Right renal pelvis (tissue), 4 donors: ENCODE results near the gene DYDC1. TPM values are rescaled to one million over a fixed set of nuclear protein-coding genes. Genes with fewer than 3 reads are reported as not detected.
"Not testable (repeated sequence)": the region's sequence is repeated elsewhere in the genome, so short reads cannot be mapped to it uniquely, and the experiment has no call there.

Experiments
- DNase-seq, 4 donors: peaks; one replicate each; pipeline ENCODE4 v3.0.0-alpha.2; 2013; ENCODE audit warnings: low read depth in 4 of 4, low spot score in 3 of 4, missing footprints in 1 of 4
- polyA plus RNA-seq, 4 donors: library from polyadenylated mRNA; unstranded; fragments of 120-200 nt; gene quantifications; one replicate each; pipeline ENCODE4 v1.2.1, GENCODE V29; 2013; ENCODE audit not compliant: insufficient read length in 4 of 4

The DYDC1 gene
- polyA plus RNA-seq, result under 1 TPM; 0.32 to 0.76 (median 0.68) TPM

GRCh38 chr10:80356563-80356988 lies at the start of gene DYDC1, which contains the start of gene DYDC2:
Gene DYDC1, minus strand, starts transcription at chr10:80356755. Its CDS starts 4,154 bp downstream, at chr10:80352601.
Gene DYDC2, plus strand, starts transcription at chr10:80356781. Its CDS starts 5,663 bp downstream, at chr10:80362444.
- peak; percentile 44 to 69 (median 58) for DNase-seq

GRCh38 chr10:80406204-80406603 lies 49.6 kb upstream of the DYDC1 start:
- no peak for DNase-seq

GRCh38 chr10:80405626-80406025 lies 49.1 kb upstream of the DYDC1 start:
- DNase-seq, result no peak

- DNase-seq, result no peak
Observed at GRCh38 chr10:80405035-80405434, 48.5 kb upstream of the DYDC1 start.

GRCh38 chr10:80400136-80400804 lies 43.7 kb upstream of the DYDC1 start:
- no peak for DNase-seq

- no peak for DNase-seq
Observed at GRCh38 chr10:80397014-80397413, 40.5 kb upstream of the DYDC1 start.

- no peak for DNase-seq
Observed at GRCh38 chr10:80394358-80394916, 37.9 kb upstream of the DYDC1 start.

GRCh38 chr10:80392250-80392649 lies 35.7 kb upstream of the DYDC1 start:
- no peak for DNase-seq

GRCh38 chr10:80390740-80391139 lies 34.2 kb upstream of the DYDC1 start:
- no peak for DNase-seq

GRCh38 chr10:80382989-80383388 lies 26.4 kb upstream of the DYDC1 start:
- peak in 1 of 4 donors; percentile 31 for DNase-seq

- no peak for DNase-seq
Observed at GRCh38 chr10:80380185-80380584, 23.6 kb upstream of the DYDC1 start.

GRCh38 chr10:80379701-80380100 lies 23.1 kb upstream of the DYDC1 start:
- no peak for DNase-seq

GRCh38 chr10:80373502-80373901 lies 16.9 kb upstream of the DYDC1 start:
- DNase-seq, result no peak

- no peak for DNase-seq
Observed at GRCh38 chr10:80372675-80373074, 16.1 kb upstream of the DYDC1 start.

- DNase-seq, result no peak
Observed at GRCh38 chr10:80371467-80371866, 14.9 kb upstream of the DYDC1 start.

GRCh38 chr10:80365510-80365909 lies 9.0 kb upstream of the DYDC1 start:
- DNase-seq, result no peak

GRCh38 chr10:80359644-80360043 lies 3.1 kb upstream of the DYDC1 start:
- no peak for DNase-seq

- DNase-seq, result not testable (repeated sequence)
Observed at GRCh38 chr10:80358925-80359324, 2.4 kb upstream of the DYDC1 start.

- DNase-seq, result no peak
Observed at GRCh38 chr10:80357851-80358125, 1.2 kb upstream of the DYDC1 start.

- peak; percentile 14 to 42 (median 32) for DNase-seq
Observed at GRCh38 chr10:80356989-80357850, 665 bp upstream of the DYDC1 start.

- no peak for DNase-seq
Observed at GRCh38 chr10:80351220-80351619, 5.3 kb downstream of the DYDC1 start.

GRCh38 chr10:80350251-80350650 lies 6.3 kb downstream of the DYDC1 start:
- no peak for DNase-seq
